EL (cell line): ENCODE measurements around the gene CCDC169.
"Not testable (repeated sequence)": the region's sequence is repeated elsewhere in the genome, so short reads cannot be mapped to it uniquely, and the experiment has no call there.

Source experiments
- DNase-seq: peaks from one replicate; pipeline ENCODE4 v3.0.0-alpha.2; 2016

The CCDC169 gene

DNA sequence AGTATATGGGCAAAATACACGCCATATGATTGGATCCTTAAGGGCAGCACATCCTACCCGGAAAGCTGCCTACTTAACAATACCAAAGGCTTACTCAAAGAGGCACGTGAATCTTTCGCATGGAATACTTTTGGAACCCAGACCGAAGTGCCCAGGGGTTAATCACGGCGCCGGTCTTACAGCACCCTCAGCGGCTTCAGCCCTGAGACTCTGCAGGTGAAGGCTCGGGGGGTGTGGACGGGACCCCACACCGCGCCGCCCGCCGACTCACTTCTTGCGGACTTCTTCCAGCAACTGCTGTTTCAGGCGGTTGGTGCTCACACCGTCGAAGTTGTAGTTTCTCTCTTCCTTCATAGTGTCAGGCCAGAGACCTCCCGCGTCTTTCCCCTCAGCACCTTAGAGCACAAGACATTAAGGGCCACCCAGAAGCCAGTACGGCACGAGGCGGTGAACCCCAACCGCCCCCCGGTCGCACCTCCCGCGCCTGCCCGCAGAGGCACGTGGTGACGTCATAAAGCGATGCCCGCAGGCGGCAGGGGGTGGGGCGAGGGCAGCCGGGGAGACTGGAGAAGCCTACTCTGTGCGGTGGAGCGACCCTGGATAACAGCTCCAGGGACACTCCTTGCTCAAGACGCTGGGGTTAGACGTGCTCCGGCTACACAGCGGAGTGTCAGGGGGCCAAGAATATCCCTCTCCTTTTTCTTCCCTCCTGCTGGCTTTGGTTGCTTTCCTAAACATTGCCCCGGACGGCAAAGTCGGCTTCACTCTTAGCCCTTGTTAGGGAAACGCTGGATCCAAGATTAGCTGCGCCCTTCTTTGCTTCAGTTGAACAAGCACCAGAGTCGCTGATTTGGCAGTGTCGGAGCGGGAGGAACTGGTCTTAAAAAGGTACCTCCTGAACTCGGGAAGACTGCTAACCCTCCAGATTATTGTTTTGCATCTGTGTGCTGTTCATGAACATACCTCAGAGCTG, at the start of gene CCDC169:
CCDC169 (minus strand) TSS at position 449 of the 973 bp plus-strand sequence; CDS start at position 354, 95 bp downstream.
- DNase-seq: peak; percentile 78

DNA sequence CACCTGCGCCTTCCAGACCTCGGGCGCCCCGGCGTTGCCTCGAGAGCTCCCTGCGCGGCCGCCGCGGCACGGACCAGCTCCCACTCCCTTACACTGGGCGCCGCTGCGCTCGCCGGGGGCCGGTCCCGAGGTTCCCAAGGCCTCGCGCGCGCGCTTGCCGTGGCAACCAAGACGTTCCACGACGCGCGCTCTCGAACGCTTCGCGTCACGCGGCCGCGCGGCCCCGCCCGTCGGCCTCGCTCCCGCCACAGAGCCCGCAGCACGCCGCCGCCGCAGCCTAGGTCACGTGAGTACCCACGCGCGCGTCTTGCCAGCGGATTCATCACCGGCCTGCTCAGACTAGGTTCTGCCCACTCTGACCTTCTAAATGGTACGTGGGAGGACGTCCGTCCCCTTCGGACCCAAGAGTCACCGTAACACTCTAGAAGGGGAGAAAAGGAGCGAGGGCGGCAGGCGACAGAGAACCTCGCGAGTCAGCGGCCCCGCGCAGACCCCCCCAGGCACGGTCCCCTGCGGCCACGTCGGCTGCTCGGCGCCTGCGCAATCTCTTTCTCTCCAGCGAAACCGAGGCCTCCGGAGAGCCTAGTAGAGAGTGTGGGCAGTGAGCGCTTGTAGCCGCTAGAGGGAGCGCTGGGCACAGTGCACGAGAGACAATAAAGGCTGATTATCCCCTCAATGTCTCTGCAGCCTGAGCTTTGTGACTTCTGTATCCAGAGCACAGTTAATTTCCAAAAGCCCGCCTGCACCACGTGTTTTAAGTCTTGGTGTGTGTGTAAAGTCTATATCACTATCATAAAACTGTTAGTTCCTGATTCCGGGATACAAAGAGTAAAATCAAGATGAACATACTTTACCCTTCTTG, 48.8 kb upstream of the CCDC169 start, which contains the start of gene SPART:
SPART (minus strand) TSS at position 173 of the 862 bp plus-strand sequence. CDS start 10,564 bp downstream, outside the sequence.
- peak; percentile 93 for DNase-seq

DNA sequence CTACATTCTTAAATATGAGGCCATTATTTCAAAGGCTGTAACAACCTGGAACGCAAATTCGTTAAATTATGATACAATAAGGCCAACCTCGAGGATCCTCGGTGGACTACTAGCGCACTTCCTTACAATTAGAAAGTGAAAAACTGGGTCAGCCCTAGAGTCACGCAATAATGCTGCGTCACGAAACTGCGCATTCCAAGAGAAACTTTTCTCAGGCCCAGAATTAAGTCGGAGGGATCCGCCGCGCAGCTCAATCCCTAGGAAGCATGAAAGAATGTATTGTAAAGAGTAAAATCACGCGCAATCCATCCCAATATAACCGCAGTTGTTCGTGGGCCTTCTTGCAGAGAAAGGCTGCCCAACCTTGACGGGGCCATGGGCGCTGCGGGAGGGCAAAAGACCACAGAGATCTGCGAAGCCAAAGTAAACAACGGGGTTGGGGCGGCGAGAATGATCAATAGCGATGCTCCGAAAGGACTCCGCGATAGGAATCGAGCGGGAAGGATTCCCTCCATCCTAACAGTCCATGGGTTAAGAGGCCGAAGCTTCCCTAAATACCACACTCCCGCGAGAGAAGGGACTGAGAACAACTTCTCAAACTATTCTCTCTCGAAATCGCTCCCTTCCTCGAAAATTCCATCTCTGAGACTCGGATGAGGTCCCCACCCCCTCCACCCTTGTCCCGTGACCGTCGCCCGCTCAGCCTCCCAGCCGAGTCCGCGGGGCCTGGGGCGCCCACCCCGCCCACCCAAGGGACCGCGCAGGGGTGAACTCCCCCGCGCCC, 48.0 kb upstream of the CCDC169 start:
- DNase-seq: peak; percentile 86

DNA sequence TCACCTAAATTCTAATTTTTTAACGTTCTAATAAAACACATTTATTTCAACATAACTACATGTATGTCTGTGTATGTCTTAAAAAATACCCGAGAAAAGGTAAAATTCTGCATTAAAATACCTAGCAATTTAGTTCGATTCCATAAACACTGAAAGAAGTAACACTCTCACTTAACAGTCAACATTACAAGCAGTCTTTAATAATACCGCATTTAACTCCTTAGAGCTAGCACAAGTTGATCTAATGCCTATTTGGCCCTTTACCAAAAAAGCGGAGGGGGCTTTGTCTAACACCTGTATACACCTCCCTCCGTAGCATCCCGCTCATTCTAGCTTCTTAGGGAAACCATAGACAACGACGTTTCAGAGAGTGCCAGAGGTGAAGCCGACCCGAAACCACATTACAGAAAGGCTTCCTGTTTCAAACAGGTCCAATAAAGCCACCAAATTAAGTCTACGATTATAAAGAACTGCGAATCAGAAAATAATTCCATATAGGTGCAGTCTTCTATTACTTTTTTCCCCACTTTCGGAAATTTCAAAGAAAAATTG, 47.3 kb upstream of the CCDC169 start:
- peak; percentile 16 for DNase-seq

DNA sequence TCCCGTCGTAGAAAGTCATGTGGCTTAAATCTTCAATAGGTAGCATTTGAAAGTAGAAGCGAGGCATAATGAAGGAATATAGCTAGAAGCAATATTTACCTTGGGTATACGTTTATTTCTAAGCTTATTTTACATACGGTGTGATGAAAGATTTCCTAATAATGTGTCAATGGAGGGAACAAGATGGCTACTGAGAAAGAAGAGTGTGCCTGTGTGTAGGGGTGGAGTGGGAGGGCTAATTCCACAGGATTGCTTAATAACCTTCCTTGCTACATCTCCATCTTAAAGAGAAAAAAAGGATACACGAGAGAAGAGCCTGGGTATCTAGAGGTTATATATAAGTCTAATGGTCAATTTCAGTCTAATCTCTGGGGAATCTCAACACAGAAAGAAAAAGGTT, 46.6 kb upstream of the CCDC169 start:
- DNase-seq: peak; percentile 52

DNA sequence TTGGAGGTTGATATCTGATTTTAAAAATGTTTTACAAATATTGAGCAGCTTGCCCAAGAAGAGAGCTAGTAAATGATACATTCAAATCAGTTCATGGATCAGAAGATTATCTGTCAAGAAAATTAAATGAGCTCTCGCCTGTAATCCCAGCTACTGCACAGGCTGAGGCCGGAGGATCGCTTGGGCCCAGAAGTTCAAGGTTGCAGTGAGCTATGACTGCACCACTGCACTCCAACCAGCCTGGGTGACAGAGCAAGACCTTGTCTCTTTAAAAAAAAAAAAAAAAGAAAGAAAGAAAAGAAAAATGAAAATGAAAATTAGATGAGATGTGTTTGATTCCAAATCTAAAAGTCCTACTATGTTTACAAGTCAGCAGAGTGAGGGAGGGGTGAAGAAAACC, 46.2 kb upstream of the CCDC169 start:
- DNase-seq: no peak

DNA sequence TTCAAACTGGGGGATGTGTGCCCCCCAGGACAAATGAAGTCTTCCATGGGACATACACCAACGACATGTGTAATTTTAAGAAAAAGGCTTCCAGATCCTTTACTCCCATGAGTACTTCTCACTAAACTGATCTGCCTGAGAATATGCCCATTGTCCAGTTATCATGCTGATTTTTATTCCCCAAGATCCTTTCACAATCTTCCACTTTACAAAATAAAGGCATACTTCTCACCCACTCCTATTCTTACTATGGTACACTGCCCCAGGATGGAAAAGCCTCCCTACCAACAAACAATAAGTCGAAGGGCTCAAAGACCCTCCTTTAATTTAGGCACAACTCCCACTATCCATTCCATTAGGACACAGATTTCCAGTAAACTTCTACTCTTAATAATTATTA, 45.1 kb upstream of the CCDC169 start:
- DNase-seq: no peak

DNA sequence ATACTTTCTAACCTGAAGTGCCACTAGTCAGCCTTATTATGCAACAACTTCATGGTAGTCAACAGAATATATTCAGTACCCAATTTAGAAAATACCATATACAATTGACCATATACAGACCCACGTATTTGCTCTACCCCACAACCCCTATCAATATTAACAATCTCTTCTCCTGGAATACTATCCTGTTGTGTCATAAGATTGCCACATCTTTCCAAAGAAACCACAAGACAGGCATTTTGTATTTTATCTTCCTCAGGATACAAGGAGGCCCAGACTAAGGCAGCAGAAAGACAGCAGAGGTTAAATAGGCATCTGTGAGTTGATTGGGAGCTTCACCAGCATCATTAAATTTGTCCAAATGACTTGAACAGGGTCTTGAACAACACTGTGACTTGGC, 44.1 kb upstream of the CCDC169 start:
- DNase-seq: peak; percentile 74

DNA sequence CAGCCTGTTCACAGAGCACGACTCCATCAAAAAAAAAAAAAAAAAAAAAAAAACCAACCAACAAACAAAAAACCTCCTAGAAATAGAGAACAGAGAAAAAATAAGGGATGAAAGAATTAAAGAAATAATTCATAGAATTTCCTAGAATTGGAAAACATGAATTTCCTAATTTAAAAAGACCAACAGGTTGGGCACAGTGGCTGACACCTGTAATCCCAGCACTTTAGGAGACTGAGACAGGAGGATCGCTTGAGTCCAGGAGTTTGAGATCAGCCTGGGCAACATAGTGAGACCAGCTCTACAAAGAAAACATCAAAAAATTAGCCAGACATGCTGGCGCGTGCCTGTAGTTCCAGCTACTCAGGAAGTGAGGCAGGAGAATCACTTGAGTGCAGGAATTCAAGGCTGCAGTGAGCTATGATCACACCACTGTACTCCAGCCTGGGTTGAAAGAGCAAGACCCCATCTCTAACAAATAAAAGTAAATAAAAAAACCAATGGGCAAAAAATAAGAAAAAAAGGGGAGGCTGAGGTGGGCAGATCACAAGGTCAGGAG, 42.1 kb upstream of the CCDC169 start:
- no peak for DNase-seq

DNA sequence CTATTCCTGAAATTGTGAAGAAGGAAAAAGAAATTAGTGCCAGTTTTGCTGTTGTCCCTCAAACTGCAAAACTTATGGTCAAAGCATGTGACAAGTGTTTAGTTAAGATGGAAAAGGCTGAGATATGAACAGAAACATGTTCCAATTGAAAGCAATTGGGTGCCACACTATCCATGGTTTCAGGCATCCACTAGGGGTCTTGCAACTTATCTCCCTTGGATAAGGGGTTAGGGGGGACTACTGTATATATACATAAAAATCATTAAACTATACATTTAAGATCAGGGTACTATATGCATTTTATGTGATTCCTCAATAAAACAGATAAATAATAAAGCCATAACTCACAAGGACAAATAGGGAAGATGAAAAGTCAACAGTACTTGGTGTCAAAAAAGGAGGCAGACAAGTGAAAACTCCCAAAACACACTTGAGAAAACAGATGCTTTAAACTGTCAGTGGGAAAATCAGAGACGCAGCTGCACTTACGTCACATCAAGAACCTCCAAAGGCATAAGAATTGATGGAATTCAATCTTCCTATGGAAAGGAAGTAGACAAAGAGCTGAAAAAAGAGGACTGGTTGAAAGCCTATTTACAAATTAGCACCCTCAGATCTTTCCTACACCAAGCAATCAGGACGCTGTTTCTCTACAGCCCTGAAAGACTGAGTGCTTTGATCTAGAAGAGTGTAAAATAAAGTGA, 40.5 kb upstream of the CCDC169 start:
- DNase-seq: no peak

DNA sequence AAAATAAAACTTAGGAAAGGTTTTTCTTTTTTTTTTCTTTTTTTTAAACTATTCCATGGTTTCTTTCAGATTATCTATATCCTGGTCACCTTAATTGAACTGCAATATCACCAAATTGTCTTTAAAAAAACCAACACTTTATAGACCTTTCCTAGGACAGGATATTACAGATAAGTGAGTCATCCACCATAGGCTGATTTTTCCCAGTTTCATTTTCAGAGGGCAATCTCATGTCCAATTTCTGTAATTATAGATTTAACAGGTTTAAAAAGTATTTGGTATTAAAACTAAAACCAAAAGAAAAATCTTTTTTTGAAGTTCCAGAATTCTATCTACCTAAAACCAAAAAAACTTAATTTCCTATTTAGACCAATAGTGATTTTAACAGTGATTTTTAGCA, 35.4 kb upstream of the CCDC169 start:
- peak; percentile 50 for DNase-seq

DNA sequence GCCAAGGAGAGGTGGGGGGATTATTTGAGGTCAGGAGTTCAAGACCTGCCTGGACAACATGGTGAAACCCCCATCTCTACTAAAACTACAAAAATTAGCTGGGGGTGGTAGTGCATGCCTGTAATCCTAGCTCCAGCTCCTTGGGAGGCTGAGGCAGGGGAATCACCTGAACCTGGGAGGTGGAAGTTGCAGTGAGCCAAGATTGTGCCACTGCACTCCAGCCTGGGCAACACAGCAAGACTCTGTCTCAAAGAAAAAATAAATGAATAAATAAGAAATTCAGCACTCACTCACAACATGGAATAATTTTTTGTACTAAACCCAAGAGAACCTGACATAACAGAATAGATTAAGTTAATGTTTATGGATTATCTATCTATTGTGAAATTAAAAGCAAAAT, 34.6 kb upstream of the CCDC169 start:
- DNase-seq: not testable (repeated sequence)

DNA sequence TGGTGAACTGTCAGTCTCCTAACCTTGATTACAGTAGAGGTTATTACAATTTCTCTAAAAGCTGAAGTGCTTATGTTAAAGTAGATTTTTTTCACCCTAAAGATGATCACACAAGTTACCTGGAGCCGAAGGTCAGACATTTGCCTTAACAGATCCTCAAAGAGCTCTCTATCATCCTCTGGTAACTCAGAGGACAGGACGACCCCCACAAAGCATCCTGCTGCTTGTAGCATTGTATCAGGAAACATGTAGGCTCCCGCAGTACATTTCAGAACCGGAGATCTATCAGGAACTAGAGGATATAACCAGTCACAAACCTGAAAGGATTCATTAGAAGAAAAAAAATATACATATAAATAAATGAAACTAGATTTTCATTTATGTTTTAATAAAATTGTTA, 33.7 kb upstream of the CCDC169 start:
- no peak for DNase-seq

DNA sequence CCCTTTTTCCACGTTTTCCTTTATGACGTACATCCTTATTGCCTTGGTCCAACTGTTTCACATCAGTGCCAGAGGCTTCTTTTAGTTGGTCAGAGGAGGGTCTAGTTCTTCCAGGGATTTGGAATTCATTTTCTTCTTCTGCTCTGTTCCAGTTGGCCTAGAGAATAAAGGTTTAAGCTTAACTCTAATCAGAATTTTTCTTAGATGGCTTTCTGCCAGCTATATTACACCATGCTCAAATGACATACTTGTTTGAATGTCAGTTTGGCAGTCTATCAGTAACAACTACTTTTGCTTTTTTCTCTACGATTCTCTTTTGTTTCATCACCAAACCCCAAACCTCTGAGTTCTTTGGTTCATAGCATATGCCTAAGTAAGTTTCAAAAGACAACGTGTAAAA, 31.7 kb upstream of the CCDC169 start:
- DNase-seq: no peak

DNA sequence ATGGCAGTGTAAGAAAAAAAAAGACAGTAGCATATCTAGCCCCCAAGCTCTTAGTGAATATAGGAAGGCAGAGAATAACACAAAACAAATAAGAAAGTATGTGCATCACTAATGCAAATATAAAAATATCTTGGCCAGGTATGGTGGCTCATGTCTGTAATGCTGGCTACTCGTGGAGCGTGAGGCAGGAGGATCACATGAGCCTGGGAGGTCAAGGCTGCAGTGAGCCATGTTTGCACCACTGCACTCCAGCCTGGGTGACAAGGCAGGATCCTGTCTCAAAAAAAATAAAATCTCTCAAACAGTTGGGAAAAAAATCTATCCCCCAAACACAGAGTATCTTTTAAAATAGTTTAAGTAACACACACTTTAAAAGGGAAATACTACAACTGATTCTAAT, 31.2 kb upstream of the CCDC169 start:
- DNase-seq: no peak

DNA sequence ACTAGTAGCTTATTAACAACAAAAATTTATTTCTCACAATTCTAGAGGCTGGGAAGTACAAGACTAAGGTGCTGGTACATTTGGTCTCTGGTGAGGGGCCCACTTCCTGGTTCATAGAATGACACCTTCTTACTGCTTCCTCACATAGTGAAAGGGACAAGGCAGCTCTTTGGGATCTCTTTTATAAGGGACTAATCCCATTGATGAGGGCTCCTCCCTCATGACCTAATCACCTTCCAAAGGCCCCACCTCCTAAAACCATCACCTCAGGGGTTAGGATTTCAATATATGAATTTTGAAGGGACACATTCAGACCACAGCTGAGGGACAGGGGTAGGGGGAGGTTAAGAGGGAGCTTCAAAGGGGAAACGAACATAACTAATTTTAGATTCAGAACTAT, 28.3 kb upstream of the CCDC169 start:
- no peak for DNase-seq

DNA sequence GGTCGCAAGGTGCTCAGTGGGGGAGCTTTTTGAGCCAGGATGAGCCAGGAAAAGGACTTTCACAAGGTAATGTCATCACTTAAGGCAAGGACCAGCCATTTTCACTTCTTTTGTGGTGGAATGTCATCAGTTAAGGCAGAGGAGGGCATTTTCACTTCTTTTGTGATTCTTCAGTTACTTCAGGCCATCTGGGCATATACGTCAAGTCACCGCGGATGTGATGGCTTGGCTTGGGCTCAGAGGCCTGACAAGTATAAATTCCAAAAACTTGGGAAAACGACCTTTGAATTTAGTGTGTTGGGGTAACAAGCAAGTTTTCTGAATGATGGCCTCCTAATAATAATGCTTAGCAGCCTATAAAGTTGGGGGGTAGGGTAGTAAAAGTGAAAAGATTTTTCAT, 27.3 kb upstream of the CCDC169 start:
- DNase-seq: not testable (repeated sequence)

DNA sequence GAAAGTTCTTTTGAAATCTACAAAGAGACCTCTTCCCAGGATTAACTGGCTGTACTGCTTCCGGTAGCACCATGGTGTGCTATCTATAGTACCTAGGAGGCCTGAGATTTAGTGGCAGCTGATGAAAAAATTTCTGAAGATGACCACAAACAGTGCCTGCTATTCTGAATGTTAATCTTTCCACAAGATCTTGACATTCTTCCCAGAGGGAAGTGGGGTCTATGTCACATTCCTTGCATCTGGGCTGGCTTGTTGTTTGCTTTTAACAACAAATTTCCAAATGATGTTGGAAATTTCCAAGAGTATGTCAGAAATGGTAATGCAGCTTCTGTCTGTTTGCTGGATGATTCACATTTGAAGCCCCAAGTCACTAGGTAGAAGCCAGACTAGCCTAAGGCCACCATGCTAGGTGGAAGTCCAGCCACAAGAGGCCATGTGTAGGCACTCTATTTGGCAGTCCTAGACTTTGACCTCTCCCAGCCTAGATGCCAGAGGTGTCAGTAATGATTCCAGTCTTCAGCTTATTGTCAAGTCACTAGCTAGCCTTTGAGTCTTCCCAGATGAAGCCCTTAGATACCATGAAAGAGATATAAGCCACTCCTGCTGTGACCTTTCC, 26.4 kb upstream of the CCDC169 start:
- peak; percentile 77 for DNase-seq

DNA sequence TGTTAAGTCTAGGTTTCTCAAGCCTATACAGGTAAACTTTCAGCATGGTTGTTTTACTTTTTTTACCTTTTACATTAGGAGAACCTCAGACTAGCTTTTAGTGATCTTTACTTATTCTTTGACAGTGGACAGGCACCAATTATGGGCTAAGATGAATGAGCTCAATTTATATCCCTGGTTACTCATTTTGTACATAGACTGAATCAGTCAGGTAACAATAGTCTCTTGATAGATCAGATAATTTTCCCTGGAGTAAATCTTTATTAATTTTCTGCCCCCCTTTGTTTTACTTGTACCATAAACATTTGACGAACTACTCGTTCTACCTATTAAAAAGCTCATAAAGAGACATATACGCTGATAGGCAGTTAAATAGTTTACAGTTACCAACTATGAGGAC, 25.8 kb upstream of the CCDC169 start:
- no peak for DNase-seq

DNA sequence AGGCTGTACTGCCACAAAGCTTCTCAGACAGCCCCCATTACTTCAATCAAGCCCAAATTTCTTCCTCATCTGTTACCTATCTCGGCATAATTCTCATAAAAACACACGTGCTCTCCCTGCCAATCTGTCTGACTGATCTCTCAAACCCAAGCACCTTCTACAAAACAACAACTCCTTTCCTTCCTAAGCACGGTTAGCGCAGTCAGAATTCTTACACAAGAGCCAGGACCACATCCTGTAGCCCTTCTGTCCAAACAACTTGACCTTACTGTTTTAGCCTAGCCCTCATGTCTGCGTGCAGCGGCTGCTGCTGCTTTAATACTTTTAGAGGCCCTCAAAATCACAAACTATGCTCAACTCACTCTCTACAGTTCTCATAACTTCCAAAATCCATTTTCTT, 22.2 kb upstream of the CCDC169 start:
- not testable (repeated sequence) for DNase-seq
